ENCODE data around the gene BTNL8. TPM values are rescaled to one million over a fixed set of nuclear protein-coding genes. Genes with fewer than 3 reads are reported as not detected.

The BTNL8 gene
- total and polyA plus RNA-seq, 2 of the 13 experiments (the other 11 are each of a cell fraction or from before 2014, with no cell fraction given): not detected

DNA sequence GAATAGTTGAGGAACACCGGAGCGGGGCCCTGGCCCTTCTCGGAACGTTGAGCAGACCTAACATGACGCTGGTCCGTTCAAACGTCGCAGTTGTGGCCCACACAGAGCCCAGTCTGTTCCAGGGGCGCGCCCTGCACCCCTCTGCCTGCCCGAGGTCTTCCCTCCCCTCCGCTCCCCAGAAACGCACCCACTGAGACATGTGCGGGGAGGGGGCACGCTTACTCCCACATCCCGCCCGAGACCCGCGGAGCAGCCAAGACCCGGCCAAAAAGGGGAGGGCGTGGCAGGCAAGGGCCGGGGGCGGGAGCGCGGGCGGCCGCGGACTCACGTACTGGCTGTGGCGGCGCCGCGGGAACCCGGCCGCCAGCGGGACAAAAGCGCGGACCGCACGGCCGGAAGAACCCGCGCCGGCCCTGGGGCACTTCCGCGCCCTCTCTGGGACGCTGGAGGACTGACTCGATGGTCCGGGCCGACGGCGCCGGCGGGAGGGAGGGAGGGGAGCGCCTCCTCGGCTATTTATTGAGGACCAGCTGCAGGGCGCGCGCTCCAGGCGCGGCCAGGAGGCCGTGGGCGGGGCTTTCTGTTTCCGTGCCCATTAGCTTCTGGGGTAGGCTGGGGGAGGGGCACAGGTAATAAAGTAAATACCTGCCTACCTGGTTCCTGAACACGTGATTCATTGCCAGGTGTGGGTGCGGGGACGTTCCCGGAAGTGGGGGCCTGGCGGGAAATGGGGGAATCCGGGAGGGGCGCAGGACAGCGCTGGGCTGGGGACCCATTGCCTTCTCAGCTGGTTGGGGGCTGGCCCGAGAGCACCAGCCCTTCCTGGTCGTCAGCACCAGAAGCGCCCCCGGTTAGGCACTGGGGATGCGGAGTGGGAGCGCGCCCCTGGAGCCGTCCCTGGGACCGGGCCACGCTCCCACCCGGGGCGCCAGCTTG lies 37.8 kb upstream of the BTNL8 start, which contains the start of gene ZFP62 (continued):
- TF ChIP-seq BRF2 (CRISPR knock-in tag; IDR thresholded peaks at IDR 0.05) (peak; percentile 73; the same call in 1 of the 2 replicates), HNRNPH1 (optimal IDR thresholded peaks at IDR 0.05; ENCODE audit: low read depth, low read length) (no peak), ASH2L (IDR thresholded peaks at IDR 0.05; ENCODE audit: insufficient read length, low read depth, low read length) (peak; percentile 82), FOXK2 (IDR thresholded peaks at IDR 0.05) (no peak), NBN (conservative IDR thresholded peaks at IDR 0.05) (no peak), ZNF430 (CRISPR knock-in tag; IDR thresholded peaks at IDR 0.05) (peak; percentile 45; the same call in 1 of the 2 replicates), ZNF207 (IDR thresholded peaks at IDR 0.05; ENCODE audit: borderline replicate concordance) (no peak), ZNF446 (CRISPR knock-in tag; IDR thresholded peaks at IDR 0.05) (peak; percentile 80; the same call in 1 of the 2 replicates), ZNF616 (CRISPR knock-in tag; IDR thresholded peaks at IDR 0.05; ENCODE audit: low read depth) (no peak; the same call in 1 of the 2 replicates), ZMYM2 (CRISPR knock-in tag; IDR thresholded peaks at IDR 0.05) (no peak), MEIS1 (CRISPR knock-in tag; IDR thresholded peaks at IDR 0.05; ENCODE audit: borderline replicate concordance) (0 out of 2 replicates have a peak, but pooled peaks have one; percentile 22), CHCHD3 (CRISPR knock-in tag; IDR thresholded peaks at IDR 0.05) (peak; percentile 28; the same call in 1 of the 2 replicates), TCF7L2 (IDR thresholded peaks at IDR 0.05; ENCODE audit: low read depth, low read length) (no peak), ZNF639 (CRISPR knock-in tag; conservative IDR thresholded peaks at IDR 0.05) (peak; percentile 85; the same call in 1 of the 2 replicates), RBM22 (optimal IDR thresholded peaks at IDR 0.05; ENCODE audit: low read length) (no peak), RFXAP (CRISPR knock-in tag; IDR thresholded peaks at IDR 0.05; ENCODE audit: borderline replicate concordance) (peak; percentile 63; the same call in 1 of the 2 replicates)
- TF ChIP-seq, protein P1, sequence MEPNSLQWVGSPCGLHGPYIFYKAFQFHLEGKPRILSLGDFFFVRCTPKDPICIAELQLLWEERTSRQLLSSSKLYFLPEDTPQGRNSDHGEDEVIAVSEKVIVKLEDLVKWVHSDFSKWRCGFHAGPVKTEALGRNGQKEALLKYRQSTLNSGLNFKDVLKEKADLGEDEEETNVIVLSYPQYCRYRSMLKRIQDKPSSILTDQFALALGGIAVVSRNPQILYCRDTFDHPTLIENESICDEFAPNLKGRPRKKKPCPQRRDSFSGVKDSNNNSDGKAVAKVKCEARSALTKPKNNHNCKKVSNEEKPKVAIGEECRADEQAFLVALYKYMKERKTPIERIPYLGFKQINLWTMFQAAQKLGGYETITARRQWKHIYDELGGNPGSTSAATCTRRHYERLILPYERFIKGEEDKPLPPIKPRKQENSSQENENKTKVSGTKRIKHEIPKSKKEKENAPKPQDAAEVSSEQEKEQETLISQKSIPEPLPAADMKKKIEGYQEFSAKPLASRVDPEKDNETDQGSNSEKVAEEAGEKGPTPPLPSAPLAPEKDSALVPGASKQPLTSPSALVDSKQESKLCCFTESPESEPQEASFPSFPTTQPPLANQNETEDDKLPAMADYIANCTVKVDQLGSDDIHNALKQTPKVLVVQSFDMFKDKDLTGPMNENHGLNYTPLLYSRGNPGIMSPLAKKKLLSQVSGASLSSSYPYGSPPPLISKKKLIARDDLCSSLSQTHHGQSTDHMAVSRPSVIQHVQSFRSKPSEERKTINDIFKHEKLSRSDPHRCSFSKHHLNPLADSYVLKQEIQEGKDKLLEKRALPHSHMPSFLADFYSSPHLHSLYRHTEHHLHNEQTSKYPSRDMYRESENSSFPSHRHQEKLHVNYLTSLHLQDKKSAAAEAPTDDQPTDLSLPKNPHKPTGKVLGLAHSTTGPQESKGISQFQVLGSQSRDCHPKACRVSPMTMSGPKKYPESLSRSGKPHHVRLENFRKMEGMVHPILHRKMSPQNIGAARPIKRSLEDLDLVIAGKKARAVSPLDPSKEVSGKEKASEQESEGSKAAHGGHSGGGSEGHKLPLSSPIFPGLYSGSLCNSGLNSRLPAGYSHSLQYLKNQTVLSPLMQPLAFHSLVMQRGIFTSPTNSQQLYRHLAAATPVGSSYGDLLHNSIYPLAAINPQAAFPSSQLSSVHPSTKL (CRISPR knock-in tag; IDR thresholded peaks at IDR 0.05): peak; percentile 22; the same call in 1 of the 2 replicates
- TF ChIP-seq, protein P2, sequence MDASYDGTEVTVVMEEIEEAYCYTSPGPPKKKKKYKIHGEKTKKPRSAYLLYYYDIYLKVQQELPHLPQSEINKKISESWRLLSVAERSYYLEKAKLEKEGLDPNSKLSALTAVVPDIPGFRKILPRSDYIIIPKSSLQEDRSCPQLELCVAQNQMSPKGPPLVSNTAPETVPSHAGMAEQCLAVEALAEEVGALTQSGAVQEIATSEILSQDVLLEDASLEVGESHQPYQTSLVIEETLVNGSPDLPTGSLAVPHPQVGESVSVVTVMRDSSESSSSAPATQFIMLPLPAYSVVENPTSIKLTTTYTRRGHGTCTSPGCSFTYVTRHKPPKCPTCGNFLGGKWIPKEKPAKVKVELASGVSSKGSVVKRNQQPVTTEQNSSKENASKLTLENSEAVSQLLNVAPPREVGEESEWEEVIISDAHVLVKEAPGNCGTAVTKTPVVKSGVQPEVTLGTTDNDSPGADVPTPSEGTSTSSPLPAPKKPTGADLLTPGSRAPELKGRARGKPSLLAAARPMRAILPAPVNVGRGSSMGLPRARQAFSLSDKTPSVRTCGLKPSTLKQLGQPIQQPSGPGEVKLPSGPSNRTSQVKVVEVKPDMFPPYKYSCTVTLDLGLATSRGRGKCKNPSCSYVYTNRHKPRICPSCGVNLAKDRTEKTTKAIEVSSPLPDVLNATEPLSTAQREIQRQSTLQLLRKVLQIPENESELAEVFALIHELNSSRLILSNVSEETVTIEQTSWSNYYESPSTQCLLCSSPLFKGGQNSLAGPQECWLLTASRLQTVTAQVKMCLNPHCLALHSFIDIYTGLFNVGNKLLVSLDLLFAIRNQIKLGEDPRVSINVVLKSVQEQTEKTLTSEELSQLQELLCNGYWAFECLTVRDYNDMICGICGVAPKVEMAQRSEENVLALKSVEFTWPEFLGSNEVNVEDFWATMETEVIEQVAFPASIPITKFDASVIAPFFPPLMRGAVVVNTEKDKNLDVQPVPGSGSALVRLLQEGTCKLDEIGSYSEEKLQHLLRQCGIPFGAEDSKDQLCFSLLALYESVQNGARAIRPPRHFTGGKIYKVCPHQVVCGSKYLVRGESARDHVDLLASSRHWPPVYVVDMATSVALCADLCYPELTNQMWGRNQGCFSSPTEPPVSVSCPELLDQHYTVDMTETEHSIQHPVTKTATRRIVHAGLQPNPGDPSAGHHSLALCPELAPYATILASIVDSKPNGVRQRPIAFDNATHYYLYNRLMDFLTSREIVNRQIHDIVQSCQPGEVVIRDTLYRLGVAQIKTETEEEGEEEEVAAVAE (CRISPR knock-in tag; IDR thresholded peaks at IDR 0.05; ENCODE audit: borderline replicate concordance): no peak

All from HepG2 (cell line).